ENCODE results near the gene PLA2G3. TPM values are rescaled to one million over a fixed set of nuclear protein-coding genes. Genes with fewer than 3 reads are reported as not detected.

The PLA2G3 gene
- total RNA-seq, 1 donor, result 0.36 TPM

DNA sequence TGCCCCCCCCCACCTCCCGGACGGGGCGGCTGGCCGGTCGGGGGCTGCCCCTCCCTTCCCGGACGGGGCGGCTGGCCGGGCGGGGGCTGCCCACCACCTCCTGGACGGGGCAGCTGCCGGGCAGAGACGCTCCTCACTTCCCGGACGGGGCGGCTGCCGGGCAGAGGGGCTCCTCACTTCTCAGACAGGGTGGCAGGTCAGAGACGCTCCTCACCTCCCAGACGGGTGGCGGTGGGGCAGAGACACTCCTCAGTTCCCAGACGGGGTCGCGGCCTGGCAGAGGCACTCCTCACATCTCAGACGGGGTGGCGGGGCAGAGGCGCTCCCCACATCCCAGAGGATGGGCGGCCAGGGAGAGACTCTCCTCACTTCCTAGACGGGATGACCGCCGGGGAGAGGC, 43.7 kb upstream of the PLA2G3 start:
- peaks cover 13% of the 10 kb centered on the region for H3K4me1 ChIP-seq (ENCODE audit: insufficient read depth, low read length)
- H3K9me3 ChIP-seq (ENCODE audit: low read depth, low read length), result no peaks in the 10 kb centered on the region
- H3K4me3 ChIP-seq (ENCODE audit: insufficient read depth, low read length), result no peak overlapping the region
- TF ChIP-seq, protein P1, sequence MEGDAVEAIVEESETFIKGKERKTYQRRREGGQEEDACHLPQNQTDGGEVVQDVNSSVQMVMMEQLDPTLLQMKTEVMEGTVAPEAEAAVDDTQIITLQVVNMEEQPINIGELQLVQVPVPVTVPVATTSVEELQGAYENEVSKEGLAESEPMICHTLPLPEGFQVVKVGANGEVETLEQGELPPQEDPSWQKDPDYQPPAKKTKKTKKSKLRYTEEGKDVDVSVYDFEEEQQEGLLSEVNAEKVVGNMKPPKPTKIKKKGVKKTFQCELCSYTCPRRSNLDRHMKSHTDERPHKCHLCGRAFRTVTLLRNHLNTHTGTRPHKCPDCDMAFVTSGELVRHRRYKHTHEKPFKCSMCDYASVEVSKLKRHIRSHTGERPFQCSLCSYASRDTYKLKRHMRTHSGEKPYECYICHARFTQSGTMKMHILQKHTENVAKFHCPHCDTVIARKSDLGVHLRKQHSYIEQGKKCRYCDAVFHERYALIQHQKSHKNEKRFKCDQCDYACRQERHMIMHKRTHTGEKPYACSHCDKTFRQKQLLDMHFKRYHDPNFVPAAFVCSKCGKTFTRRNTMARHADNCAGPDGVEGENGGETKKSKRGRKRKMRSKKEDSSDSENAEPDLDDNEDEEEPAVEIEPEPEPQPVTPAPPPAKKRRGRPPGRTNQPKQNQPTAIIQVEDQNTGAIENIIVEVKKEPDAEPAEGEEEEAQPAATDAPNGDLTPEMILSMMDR (IDR thresholded peaks at IDR 0.05; ENCODE audit: extremely low read depth, low read depth, low read length), result no peak
- peaks cover 9% of the 10 kb centered on the region for H4K20me1 ChIP-seq (ENCODE audit: insufficient read depth, low read length)
- peaks cover 14% of the 10 kb centered on the region for H3K36me3 ChIP-seq (ENCODE audit: insufficient read depth, low read length)
- no peak overlapping the region for H3K4me2 ChIP-seq (ENCODE audit: insufficient read depth, low read length)
- no peak overlapping the region for H2AFZ ChIP-seq (ENCODE audit: low read length)
- no peak for DNase-seq (ENCODE audit: insufficient read length, low spot score, missing footprints)
- H3K79me2 ChIP-seq (ENCODE audit: insufficient read depth, low read length), result peaks cover 68% of the 10 kb centered on the region
- H3K27me3 ChIP-seq (ENCODE audit: insufficient read depth, low read length), result no peaks in the 10 kb centered on the region
- H3K27ac ChIP-seq (ENCODE audit: low read depth, low read length), result no peak overlapping the region

DNA sequence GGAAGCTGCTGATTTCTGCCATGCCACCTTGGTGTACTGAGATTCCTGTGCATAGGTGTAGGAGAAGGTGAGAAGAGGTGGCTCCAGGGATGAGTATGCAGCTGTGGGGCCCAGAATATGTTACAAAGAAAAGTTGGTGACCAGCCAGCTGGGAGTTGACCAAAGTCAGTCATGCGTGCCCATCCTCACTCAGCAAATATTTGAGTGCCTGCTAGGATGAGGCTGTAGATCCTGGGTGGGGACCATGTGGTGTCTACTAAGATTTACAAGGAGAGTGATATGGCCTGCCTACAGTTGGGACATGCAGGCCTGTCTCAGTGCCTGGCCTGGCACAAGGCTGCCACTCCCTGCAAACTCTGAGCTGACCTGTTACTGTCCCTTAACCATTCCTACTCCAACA, 39.0 kb upstream of the PLA2G3 start:
- H3K4me1 ChIP-seq (ENCODE audit: insufficient read depth, low read length), result peaks cover 32% of the 10 kb centered on the region
- H3K27ac ChIP-seq (ENCODE audit: low read depth, low read length), result peak overlapping the region; percentile 58
- no peak for DNase-seq (ENCODE audit: insufficient read length, low spot score, missing footprints)
- no peak overlapping the region for H3K4me3 ChIP-seq (ENCODE audit: insufficient read depth, low read length)
- H3K36me3 ChIP-seq (ENCODE audit: insufficient read depth, low read length), result peaks cover 4% of the 10 kb centered on the region
- no peak overlapping the region for H2AFZ ChIP-seq (ENCODE audit: low read length)
- H4K20me1 ChIP-seq (ENCODE audit: insufficient read depth, low read length), result peaks cover 3% of the 10 kb centered on the region
- no peaks in the 10 kb centered on the region for H3K9me3 ChIP-seq (ENCODE audit: low read depth, low read length)
- no peak overlapping the region for H3K4me2 ChIP-seq (ENCODE audit: insufficient read depth, low read length)
- TF ChIP-seq, protein P1 (IDR thresholded peaks at IDR 0.05; ENCODE audit: extremely low read depth, low read depth, low read length), result no peak
- peaks cover 68% of the 10 kb centered on the region for H3K79me2 ChIP-seq (ENCODE audit: insufficient read depth, low read length)
- no peaks in the 10 kb centered on the region for H3K27me3 ChIP-seq (ENCODE audit: insufficient read depth, low read length)

DNA sequence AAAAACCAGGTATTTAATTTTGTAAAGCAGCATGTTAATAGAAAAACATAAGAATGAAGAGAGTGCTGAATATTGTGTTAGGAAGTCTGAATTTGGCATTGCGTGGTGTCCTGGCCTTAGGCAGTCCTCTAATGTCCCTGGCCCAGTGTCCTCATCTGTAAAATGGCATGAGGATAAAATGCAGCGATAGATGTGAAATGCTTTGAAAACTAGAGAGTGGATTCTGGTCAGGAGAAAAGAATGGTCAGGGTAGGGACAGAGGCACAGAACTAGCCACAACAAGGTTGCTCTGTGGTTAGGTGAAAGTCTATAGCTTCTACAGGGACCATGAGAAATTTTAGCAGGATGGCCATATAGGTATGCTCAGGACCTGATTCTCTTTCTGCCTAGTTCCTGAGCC, 38.6 kb upstream of the PLA2G3 start:
- Histone ChIP-seq H3K79me2 (ENCODE audit: insufficient read depth, low read length) (peaks cover 72% of the 10 kb centered on the region), H4K20me1 (ENCODE audit: insufficient read depth, low read length) (peaks cover 3% of the 10 kb centered on the region), H3K4me1 (ENCODE audit: insufficient read depth, low read length) (peaks cover 37% of the 10 kb centered on the region), H3K4me3 (ENCODE audit: insufficient read depth, low read length) (no peak overlapping the region), H3K4me2 (ENCODE audit: insufficient read depth, low read length) (no peak overlapping the region), H3K27ac (ENCODE audit: low read depth, low read length) (no peak overlapping the region), H2AFZ (ENCODE audit: low read length) (no peak overlapping the region), H3K36me3 (ENCODE audit: insufficient read depth, low read length) (peaks cover 4% of the 10 kb centered on the region), H3K27me3 (ENCODE audit: insufficient read depth, low read length) (no peaks in the 10 kb centered on the region), H3K9me3 (ENCODE audit: low read depth, low read length) (no peaks in the 10 kb centered on the region)
- no peak for DNase-seq (ENCODE audit: insufficient read length, low spot score, missing footprints)
- TF ChIP-seq, protein P1 (IDR thresholded peaks at IDR 0.05; ENCODE audit: extremely low read depth, low read depth, low read length), result no peak

- Histone ChIP-seq H3K27me3 (ENCODE audit: insufficient read depth, low read length) (no peaks in the 10 kb centered on the region), H2AFZ (ENCODE audit: low read length) (no peak overlapping the region), H3K79me2 (ENCODE audit: insufficient read depth, low read length) (peaks cover 76% of the 10 kb centered on the region), H3K27ac (ENCODE audit: low read depth, low read length) (peak overlapping the region; percentile 71), H3K4me1 (ENCODE audit: insufficient read depth, low read length) (peaks cover 50% of the 10 kb centered on the region), H3K4me3 (ENCODE audit: insufficient read depth, low read length) (no peak overlapping the region), H3K36me3 (ENCODE audit: insufficient read depth, low read length) (peaks cover 4% of the 10 kb centered on the region), H3K4me2 (ENCODE audit: insufficient read depth, low read length) (peak overlapping the region; percentile 9), H3K9me3 (ENCODE audit: low read depth, low read length) (no peaks in the 10 kb centered on the region), H4K20me1 (ENCODE audit: insufficient read depth, low read length) (peaks cover 6% of the 10 kb centered on the region)
- TF ChIP-seq, protein P1 (IDR thresholded peaks at IDR 0.05; ENCODE audit: extremely low read depth, low read depth, low read length), result peak; percentile 5
- DNase-seq (ENCODE audit: insufficient read length, low spot score, missing footprints), result peak; percentile 96
These were observed 37.3 kb upstream of the PLA2G3 start for GRCh38 chr22:31177420-31178162.
